GM12873 (cell line): ENCODE measurements around the gene LGALS3.

Source experiments
- TF ChIP-seq, protein P1 (sequence below): IDR thresholded peaks from 2 replicates; pipeline ENCODE4 v1.5.1; 2012; ENCODE audit warnings: low read depth, mild to moderate bottlenecking, moderate library complexity, low read length, control low read depth; ENCODE audit not compliant: insufficient read depth; ENCODE audit errors: missing control alignments

The LGALS3 gene

DNA sequence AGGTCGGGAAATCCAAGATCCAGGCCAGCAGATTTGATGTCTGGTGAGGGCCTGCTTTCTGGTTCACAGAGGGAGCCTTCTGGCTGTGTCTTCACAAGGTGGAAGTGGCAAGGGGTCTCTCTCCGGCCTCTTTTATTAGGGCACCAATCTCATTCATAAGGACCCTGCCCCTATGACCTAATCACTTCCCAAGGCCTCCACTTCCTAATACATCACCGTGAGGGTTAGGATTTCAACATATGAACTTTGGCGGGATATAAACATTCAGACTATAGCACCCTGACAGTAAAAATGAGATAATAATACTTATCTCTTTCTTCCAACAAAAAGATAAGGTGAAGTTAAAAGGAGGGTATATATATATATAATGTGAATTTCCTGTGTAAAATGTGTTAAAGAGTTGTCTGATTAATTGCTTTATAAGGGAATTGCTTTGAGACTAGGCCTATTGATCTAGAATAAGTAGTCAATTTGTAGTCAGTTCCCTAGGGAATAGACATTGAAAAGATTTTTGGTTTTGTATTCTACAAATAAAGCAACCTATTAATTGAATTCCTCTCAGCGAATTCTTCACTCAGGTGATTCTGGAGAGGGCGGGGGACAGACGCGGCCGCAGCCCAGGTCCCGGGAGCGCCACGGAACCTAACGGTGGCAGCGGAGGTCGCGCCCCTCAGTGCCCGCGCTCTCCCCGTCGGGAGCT, 516 bp upstream of the LGALS3 start:
- TF ChIP-seq, protein P1, sequence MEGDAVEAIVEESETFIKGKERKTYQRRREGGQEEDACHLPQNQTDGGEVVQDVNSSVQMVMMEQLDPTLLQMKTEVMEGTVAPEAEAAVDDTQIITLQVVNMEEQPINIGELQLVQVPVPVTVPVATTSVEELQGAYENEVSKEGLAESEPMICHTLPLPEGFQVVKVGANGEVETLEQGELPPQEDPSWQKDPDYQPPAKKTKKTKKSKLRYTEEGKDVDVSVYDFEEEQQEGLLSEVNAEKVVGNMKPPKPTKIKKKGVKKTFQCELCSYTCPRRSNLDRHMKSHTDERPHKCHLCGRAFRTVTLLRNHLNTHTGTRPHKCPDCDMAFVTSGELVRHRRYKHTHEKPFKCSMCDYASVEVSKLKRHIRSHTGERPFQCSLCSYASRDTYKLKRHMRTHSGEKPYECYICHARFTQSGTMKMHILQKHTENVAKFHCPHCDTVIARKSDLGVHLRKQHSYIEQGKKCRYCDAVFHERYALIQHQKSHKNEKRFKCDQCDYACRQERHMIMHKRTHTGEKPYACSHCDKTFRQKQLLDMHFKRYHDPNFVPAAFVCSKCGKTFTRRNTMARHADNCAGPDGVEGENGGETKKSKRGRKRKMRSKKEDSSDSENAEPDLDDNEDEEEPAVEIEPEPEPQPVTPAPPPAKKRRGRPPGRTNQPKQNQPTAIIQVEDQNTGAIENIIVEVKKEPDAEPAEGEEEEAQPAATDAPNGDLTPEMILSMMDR, result no peak

DNA sequence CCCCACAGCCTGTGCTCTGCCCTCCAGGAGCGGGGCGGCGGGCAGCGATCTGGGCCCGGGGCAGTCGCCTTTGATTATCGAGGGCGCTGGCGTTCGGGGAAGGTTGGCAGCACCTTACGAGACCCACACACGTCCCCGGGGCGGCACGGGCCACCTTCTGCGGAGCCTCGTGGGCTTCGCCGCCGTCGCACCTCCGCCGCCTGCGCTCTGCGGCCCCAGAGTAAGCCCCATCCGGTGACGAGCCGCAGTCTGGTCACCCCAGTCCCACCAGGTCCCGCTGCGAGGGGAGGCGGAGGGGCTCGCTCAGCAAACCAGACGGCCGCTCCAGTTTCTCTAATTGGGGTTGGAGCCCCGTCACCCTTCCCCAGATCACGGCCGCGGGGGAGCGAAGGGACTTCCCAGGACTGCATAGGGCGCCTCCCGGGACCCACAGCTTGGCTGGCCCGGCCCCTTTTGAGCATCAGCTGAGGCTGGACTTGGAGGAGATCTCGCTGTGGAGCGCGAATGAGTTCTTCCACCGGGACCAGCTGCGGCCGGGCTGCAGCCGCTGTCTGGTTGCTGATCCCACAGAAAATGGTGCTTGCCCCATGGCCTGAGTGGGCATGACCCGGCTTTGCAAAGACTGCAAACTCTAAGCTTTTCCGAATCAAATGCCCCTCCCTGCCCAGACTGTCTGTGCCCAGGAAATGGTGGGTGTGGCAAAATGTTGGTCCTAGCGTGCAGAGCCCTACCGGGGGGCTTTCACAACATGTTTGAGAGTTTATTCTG, 560 bp downstream of the LGALS3 start:
- TF ChIP-seq, protein P1, result no peak

- TF ChIP-seq, protein P1, result no peak
Measured at GRCh38 chr14:55130196-55130550, 1.1 kb downstream of the LGALS3 start.

GRCh38 chr14:55131370-55132137, 2.5 kb downstream of the LGALS3 start:
- TF ChIP-seq, protein P1, result peak; percentile 27

- TF ChIP-seq, protein P1, result no peak
Measured at GRCh38 chr14:55133416-55133815, 4.4 kb downstream of the LGALS3 start.

GRCh38 chr14:55136241-55136640, 7.2 kb downstream of the LGALS3 start:
- TF ChIP-seq, protein P1, result no peak
